GM12864 (cell line): ENCODE results near the gene SIRT4.
A peak's percentile ranks its signal among the peaks of the same experiment; 100 is the strongest.

Experiments used
- DNase-seq: peaks from one replicate; pipeline ENCODE4 v3.0.0-alpha.2; 2011; ENCODE audit warnings: low read depth
- H3K4me3 ChIP-seq: 2 replicates; pipeline ENCODE4 v1.5.1; 2011; ENCODE audit warnings: mild to moderate bottlenecking, low read depth, low read length, control low read depth
- TF ChIP-seq, protein P1 (sequence below): IDR thresholded peaks from 2 replicates; pipeline ENCODE4 v1.5.1; 2011; ENCODE audit warnings: low read depth, mild to moderate bottlenecking, moderate library complexity, low read length, control low read depth, inconsistent platforms; ENCODE audit errors: missing control alignments

SIRT4 gene

DNA sequence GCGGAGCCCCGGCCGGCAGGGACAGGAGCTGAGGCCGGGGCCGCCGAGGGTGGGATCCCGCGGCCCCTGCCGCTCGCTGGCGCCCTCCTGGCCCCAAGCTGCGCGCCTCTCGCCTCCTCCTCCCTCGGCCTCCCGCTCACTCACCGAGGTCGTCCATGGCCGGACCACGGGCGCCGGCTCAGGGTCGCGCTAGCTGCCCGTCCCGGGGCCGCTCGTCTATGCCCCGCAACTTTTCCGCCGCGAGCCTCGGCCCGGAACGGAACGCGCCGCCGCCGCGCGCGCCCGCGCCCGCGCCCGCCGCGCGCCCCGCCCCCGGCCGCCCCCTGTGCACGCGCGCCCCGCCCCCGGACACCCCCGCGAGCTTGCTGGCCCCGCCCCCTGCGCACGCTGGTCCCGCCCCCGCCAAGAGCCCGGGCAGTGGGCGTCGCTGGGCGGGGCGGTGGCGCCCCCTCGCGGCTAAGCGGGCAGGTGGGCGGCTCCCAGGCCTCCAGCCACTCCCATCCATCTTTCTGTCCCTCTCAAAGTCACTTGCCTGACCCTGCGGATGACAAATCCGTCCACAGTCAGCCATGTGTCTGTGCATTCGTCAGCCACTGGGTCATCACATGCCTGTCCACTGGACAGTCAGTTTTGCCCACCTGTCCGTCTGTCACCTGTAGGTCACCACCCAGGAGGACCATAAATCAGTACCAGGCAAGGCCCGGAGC is 36.5 kb upstream of the SIRT4 start, which contains the start of gene PXN:
Gene PXN, minus strand, starts transcription at position 258 of the 707 bp plus-strand sequence. Its CDS starts 101 bp downstream, at position 157.
- peak within 1 kb of the TSS; percentile 84 for H3K4me3 ChIP-seq
- TF ChIP-seq, protein P1, sequence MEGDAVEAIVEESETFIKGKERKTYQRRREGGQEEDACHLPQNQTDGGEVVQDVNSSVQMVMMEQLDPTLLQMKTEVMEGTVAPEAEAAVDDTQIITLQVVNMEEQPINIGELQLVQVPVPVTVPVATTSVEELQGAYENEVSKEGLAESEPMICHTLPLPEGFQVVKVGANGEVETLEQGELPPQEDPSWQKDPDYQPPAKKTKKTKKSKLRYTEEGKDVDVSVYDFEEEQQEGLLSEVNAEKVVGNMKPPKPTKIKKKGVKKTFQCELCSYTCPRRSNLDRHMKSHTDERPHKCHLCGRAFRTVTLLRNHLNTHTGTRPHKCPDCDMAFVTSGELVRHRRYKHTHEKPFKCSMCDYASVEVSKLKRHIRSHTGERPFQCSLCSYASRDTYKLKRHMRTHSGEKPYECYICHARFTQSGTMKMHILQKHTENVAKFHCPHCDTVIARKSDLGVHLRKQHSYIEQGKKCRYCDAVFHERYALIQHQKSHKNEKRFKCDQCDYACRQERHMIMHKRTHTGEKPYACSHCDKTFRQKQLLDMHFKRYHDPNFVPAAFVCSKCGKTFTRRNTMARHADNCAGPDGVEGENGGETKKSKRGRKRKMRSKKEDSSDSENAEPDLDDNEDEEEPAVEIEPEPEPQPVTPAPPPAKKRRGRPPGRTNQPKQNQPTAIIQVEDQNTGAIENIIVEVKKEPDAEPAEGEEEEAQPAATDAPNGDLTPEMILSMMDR, result peak; percentile 80
- peak; percentile 34 for DNase-seq

DNA sequence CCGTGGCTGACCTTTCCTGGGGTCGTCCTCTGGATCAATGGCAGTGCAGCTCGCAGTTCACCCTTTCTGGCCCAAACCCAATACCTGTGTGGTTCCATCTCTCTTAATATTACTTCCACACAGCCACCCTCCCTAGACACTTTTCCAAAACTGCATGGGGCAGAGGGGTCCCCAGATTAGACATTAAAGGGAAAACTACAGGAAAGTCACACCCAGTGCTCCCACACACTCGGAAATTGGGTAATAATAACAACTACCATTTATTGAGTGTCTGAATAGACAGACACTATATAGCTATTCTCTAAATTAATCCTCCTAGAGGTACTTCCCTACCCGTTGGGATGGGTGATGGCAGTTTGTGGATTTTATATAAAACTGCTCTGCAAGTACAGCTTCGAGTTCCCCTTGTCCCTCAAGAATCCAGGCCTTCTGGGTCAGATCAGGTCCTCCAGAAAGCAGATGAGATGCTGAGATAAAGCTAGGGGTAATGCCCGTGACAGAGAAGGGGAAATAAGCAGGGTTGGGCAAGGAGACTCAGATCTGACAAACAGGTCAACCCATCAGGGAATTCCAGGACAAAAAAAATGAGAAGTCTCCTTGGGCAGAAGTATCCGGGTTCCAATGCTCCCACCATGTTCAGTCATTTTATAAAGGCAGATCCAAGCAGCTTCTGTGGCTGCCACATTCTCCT is 35.8 kb upstream of the SIRT4 start:
- DNase-seq, result no peak
- peak overlapping the region; percentile 37; the same call in 1 of the 2 replicates for H3K4me3 ChIP-seq
- TF ChIP-seq, protein P1, result no peak

DNA sequence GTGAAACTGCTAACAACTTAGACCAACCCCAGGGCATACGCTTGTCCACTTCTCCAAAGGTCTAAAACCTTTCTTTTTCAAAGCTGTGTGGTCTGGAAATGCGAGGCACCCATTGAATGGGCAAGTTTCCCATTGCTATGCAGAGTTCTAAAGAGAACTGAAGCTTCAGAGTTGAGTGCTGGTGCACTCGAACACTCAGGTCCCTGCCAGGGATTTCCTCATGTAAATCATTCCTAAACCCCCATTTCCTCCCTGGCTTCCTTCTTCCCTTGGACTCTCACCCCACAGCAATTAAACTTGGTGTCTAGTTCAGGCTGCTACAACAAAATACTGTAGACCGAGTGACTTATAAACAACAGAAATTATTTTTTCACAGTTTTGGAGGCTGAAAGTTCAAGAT is 34.4 kb upstream of the SIRT4 start:
- no peak for DNase-seq
- TF ChIP-seq, protein P1, result no peak

DNA sequence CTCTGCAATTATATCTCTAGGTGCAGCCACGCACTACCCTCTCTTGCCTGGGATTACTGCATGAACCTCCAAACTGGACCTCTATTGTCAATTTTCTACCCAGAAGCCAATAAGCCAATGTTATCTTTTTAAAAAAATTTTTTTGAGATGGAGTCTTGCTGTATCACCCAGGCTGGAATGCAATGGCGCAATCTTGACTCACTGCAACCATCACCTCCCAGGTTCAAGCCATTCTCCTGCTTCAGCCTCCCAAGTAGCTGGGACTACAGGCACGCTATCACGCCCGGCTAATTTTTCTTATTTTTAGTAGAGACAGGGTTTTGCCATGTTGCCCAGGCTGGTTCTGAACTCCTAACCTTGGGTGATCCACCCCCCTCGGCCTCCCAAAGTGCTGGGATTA is 25.4 kb upstream of the SIRT4 start:
- no peak for DNase-seq
- TF ChIP-seq, protein P1, result no peak
- no peak overlapping the region for H3K4me3 ChIP-seq

More for the DNA sequence above, 34.4 kb upstream of the SIRT4 start:
- no peak overlapping the region for H3K4me3 ChIP-seq

DNA sequence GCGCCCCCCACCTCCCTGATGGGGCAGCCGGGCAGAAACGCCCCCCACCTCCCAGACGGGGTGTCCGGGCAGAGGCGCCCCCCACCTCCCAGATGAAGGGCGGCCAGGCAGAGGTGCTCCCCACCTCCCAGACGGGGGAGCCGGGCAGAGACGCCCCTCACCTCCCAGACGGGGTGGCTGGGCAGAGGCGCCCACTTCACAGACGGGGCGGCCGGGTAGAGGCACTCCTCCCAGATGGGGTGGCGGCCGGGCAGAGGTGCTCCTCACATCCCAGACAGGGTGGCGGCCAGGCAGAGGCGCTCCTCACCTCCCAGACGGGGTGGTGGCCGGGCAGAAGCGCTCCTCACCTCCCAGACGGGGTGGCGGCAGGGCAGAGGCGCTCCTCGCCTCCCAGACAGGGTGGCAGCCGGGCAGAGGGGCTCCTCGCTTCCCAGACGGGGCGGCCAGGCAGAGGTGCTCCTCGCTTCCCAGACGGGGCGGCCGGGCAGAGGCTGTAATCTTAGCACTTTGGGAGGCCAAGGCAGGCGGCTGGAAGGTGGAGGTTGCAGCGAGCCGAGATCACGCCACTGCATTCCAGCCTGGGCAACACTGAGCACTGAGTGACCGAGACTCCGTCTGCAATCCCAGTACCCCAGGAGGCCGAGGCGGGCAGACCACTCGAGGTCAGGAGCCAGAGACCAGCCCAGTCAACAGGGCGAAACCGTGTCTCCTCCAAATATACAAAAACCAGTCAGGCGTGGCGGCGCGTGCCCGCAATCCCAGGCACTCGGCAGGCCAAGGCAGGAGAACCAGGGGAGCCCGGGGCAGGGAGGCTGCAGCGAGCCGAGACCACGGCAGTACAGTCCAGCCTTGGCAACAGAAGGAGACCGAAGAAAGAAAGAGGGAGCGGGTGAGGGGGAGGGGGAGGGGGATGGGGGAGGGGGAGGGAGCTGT is 23.7 kb upstream of the SIRT4 start:
- TF ChIP-seq, protein P1, result no peak
- no peak for DNase-seq
- H3K4me3 ChIP-seq, result no peak overlapping the region

DNA sequence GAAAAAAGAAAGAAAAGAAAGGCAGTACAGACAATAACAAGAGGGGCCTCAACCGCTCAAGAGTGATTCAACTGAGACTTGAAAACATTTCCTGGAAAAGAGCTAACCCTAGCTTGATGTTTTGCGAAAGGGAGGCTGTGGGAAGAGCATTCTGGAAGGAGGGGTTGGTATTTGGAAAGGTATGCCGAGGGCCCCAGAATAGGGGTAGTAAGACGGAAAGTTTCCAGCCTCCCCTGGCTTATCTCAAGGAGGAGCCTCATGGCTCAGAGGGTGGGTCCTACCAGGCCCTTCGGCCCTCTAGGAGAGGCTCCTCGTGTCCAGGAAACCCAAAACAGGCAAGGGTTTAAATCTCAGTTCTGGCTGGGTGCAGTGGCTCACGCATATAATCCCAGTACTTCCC is 18.8 kb upstream of the SIRT4 start:
- H3K4me3 ChIP-seq, result no peak overlapping the region
- DNase-seq, result no peak
- TF ChIP-seq, protein P1, result no peak
